K562 (cell line): Measurements from ENCODE around the gene STIM1. TPM values are rescaled to one million over a fixed set of nuclear protein-coding genes. Genes with fewer than 3 reads are reported as not detected.

Experiments
- ATAC-seq: fragments of 200-7000 bp; cut with Tn5 transposase; 3 replicates; pipeline ENCODE4 v1.9.1; 2020; ENCODE audit warnings: moderate library complexity
- BruUV-seq: library from RNA; stranded (reverse); fragments of 400-500 nt; replicated peaks from 2 replicates; lab custom pipeline; 2021; lab: Mats Ljungman, UMichigan
- CTCF ChIA-PET: fragments of 300-600 bp; formaldehyde crosslinking; extraction: SDS; loops from one replicate; lab custom pipeline; 2021; ENCODE audit warnings: low intra/inter-chr PET ratio; lab: Yijun Ruan, JAX
- POLR2A ChIA-PET: fragments of 300-600, 350-650 bp; sonication (Branson Sonifier 250); formaldehyde crosslinking; extraction: SDS; loops from one replicate; lab custom pipeline; 2021; ENCODE audit warnings: antibody characterized with exemption, inconsistent platforms; lab: Yijun Ruan, JAX
- DNase-seq, 4 experiments: peaks; one replicate each; pipeline versions ENCODE4 v3.0.0 to v3.0.0-alpha.2; 2011 to 2018; ENCODE audit warnings: low spot score in 3 of 4, mixed read lengths in 3 of 4; ENCODE audit errors: extremely low read depth in 1 of 4
- FAIRE-seq: peaks from 2 replicates; lab custom pipeline; 2011; peaks lifted over from hg19 to GRCh38; lab: Jason Lieb, UNC
- H2AFZ ChIP-seq: 2 replicates; pipeline ENCODE4 v1.6.0; 2011; ENCODE audit warnings: low read depth, low read length, control low read depth, inconsistent platforms
- H3K27ac ChIP-seq: fragments of 200-600 bp; 3 replicates; pipeline ENCODE4 v1.8.0; 2011; ENCODE audit warnings: low read depth, mild to moderate bottlenecking, control low read depth, inconsistent platforms, low read length, moderate library complexity, mixed read lengths; ENCODE audit errors: extremely low read depth
- H3K27me3 ChIP-seq, 2 experiments: fragments of 300-600 bp in 1 of 2; 2 replicates in 1 of 2; 3 replicates in 1 of 2; pipeline versions ENCODE4 v1.6.0 to v1.8.0; 2011; ENCODE audit warnings: inconsistent platforms in 2 of 2, low read length in 2 of 2, mild to moderate bottlenecking in 1 of 2, mixed read lengths in 1 of 2, moderate library complexity in 1 of 2; ENCODE audit not compliant: control insufficient read depth in 2 of 2, insufficient read depth in 2 of 2
- H3K36me3 ChIP-seq: fragments of 300-600 bp; 3 replicates; pipeline ENCODE4 v1.8.0; 2011; ENCODE audit warnings: mild to moderate bottlenecking, low read length, inconsistent platforms; ENCODE audit not compliant: control insufficient read depth, insufficient read depth
- H3K4me1 ChIP-seq, 2 experiments: fragments of 200-600 bp in 1 of 2; replicated peaks in 1 of 2; 2 replicates in 1 of 2; 3 replicates in 1 of 2; pipeline versions ENCODE4 v1.5.1 to v1.8.0; 2011; ENCODE audit warnings: inconsistent platforms in 2 of 2, low read length in 2 of 2, mild to moderate bottlenecking in 1 of 2, mixed read lengths in 1 of 2, moderate library complexity in 1 of 2; ENCODE audit not compliant: control insufficient read depth in 2 of 2, insufficient read depth in 2 of 2
- H3K4me2 ChIP-seq: 2 replicates; pipeline ENCODE4 v1.6.1; 2011; ENCODE audit warnings: low read length, control low read depth, inconsistent platforms, mixed read lengths; ENCODE audit not compliant: insufficient read depth
- H3K4me3 ChIP-seq: fragments of 200-600 bp; sonication (generic), shearing (Covaris generic); 2 replicates; pipeline ENCODE4 v1.5.1; 2016; ENCODE audit warnings: control low read depth, inconsistent platforms
- H3K79me2 ChIP-seq: fragments of 200-600 bp; 3 replicates; pipeline ENCODE4 v1.8.0; 2011; ENCODE audit warnings: low read length, inconsistent platforms; ENCODE audit not compliant: control insufficient read depth, insufficient read depth
- H3K9ac ChIP-seq, 2 experiments: 2 replicates each; pipeline versions ENCODE4 v1.6.0 to v1.6.1; 2011; ENCODE audit warnings: low read depth in 2 of 2, low read length in 2 of 2, control low read depth in 1 of 2, inconsistent platforms in 1 of 2, mild to moderate bottlenecking in 1 of 2, mixed read lengths in 1 of 2; ENCODE audit not compliant: insufficient read depth in 1 of 2
- H3K9me1 ChIP-seq: one replicate; pipeline ENCODE4 v1.6.0; 2011; ENCODE audit warnings: inconsistent platforms, mild to moderate bottlenecking, low read length, moderate library complexity; ENCODE audit not compliant: control insufficient read depth, insufficient read depth
- H3K9me3 ChIP-seq: replicated peaks from 2 replicates; pipeline ENCODE4 v1.5.1; 2011; ENCODE audit warnings: low read depth, low read length, inconsistent platforms; ENCODE audit not compliant: control insufficient read depth, insufficient read depth
- H4K20me1 ChIP-seq: replicated peaks from 2 replicates; pipeline ENCODE4 v1.6.1; 2011; ENCODE audit warnings: low read length, inconsistent platforms, mixed read lengths; ENCODE audit not compliant: control insufficient read depth, insufficient read depth
- ARID1B ChIP-seq: fragments of 450-650 bp; IDR thresholded peaks from 2 replicates; pipeline ENCODE4 v1.6.1; 2016; ENCODE audit warnings: antibody characterized with exemption, mild to moderate bottlenecking, inconsistent platforms
- DPF2 ChIP-seq: fragments of 450-650 bp; IDR thresholded peaks from 2 replicates; pipeline ENCODE4 v1.6.1; 2016
- KDM4B ChIP-seq, 2 experiments: fragments of 450-650 bp in 1 of 2; sonication (generic) in 1 of 2; IDR thresholded peaks; 2 replicates each; pipeline ENCODE4 v1.6.1; 2016 to 2017; ENCODE audit warnings: borderline replicate concordance in 2 of 2, antibody characterized with exemption in 1 of 2, low read depth in 1 of 2, mild to moderate bottlenecking in 1 of 2
- NCOA2 ChIP-seq, 2 experiments: fragments of 450-650 bp; IDR thresholded peaks; 2 replicates each; pipeline ENCODE4 v1.6.1; 2018; ENCODE audit warnings: mild to moderate bottlenecking in 2 of 2, moderate library complexity in 1 of 2; ENCODE audit not compliant: partially characterized antibody in 2 of 2
- PRDM10 ChIP-seq: fragments of 450-650 bp; IDR thresholded peaks from 2 replicates; pipeline ENCODE4 v1.6.1; 2018; ENCODE audit not compliant: partially characterized antibody
- PTTG1 ChIP-seq: fragments of 450-650 bp; IDR thresholded peaks from 2 replicates; pipeline ENCODE4 v1.6.1; 2016; ENCODE audit warnings: low read depth, mild to moderate bottlenecking, missing genetic modification characterization, missing compliant biosample characterization
- SMARCA4 ChIP-seq: fragments of 450-650 bp; IDR thresholded peaks from 2 replicates; pipeline ENCODE4 v1.6.1; 2016
- XRCC4 ChIP-seq: IDR thresholded peaks from one replicate; pipeline ENCODE4 v1.6.1; 2011; ENCODE audit not compliant: insufficient read depth, insufficient read length; ENCODE audit errors: extremely low read depth
- ZNF12 ChIP-seq: sonication (generic); formaldehyde crosslinking; IDR thresholded peaks from 2 replicates; pipeline ENCODE4 v1.4.0; 2020; ENCODE audit warnings: mild to moderate bottlenecking, missing genetic modification reagents
- ZNF253 ChIP-seq: fragments of 250-450 bp; sonication (Bioruptor Pico); conservative IDR thresholded peaks from 2 replicates; pipeline ENCODE4 v1.6.1; 2021; ENCODE audit warnings: mild to moderate bottlenecking
- ZNF436 ChIP-seq: fragments of 250-450, 450-650 bp; sonication (Bioruptor Pico); formaldehyde crosslinking; IDR thresholded peaks from 2 replicates; pipeline ENCODE4 v1.7.0; 2020; ENCODE audit warnings: mild to moderate bottlenecking
- WGBS: fragments of 100-300 bp; shearing (Covaris generic); methylation state at CpG from one replicate; pipeline ENCODE4 v1.1.6; 2016; ENCODE audit warnings: low coverage, mixed read lengths; ENCODE audit not compliant: insufficient coverage; ENCODE audit errors: missing lambda C conversion rate; 5-methylcytosine and 5-hydroxymethylcytosine counted together
- in situ Hi-C: fragments of 300-500 bp; cut with MboI; formaldehyde crosslinking; loops from 4 replicates; pipeline ENCODE4 v1.15.0; 2018; ENCODE audit warnings: inconsistent platforms, mixed read lengths
- intact Hi-C: fragments of 100-400 bp; cut with micrococcal nuclease; formaldehyde crosslinking; loops from 2 replicates; pipeline ENCODE4 v1.14.2; 2022
- polyA plus RNA-seq, 8 experiments: library from polyadenylated mRNA; depleted of rRNA in 4 of 8; stranded (reverse) in 5 of 8; unstranded in 3 of 8; fragments of >200 nt; fragmentation: Nextera tagmentation in 2 of 8; fragmentation: Illumina TruSeq in 1 of 8; extraction: Ambion mirVana in 2 of 8; extraction: Trizol in 1 of 8; gene quantifications; 2 replicates each; pipeline versions ENCODE4 v1.2.1 to v1.2.3, GENCODE V29; 2011 to 2014; ENCODE audit warnings: inconsistent platforms in 1 of 8, missing spikeins in 1 of 8
- total RNA-seq, 7 experiments: library from RNA; depleted of rRNA in 6 of 7; stranded (reverse); fragments of >200 nt in 6 of 7; fragmentation: Illumina TruSeq in 2 of 7; extraction: Trizol in 2 of 7; gene quantifications; 2 replicates each; pipeline versions ENCODE4 v1.2.1 to v1.2.3, GENCODE V29; 2011 to 2021; ENCODE audit warnings: low replicate concordance in 1 of 7

STIM1 gene
- total and polyA plus RNA-seq, 9 of the 15 experiments (the other 6 are each of a cell fraction or from before 2014, with no cell fraction given) = 7.7 to 50.5 (median 22.5) TPM

GRCh38 chr11:3953327-3953726 is 97.9 kb downstream of the STIM1 start:
- ATAC-seq (no peak), DNase-seq (no peak), FAIRE-seq (no peak)
- 67% methylated on average over 3 of the region's 3 CpGs for WGBS
- no peak overlapping the region for H3K4me3 ChIP-seq
- TF ChIP-seq ZNF436 = no peak
- H3K36me3 ChIP-seq = no peaks in the 10 kb centered on the region
- H3K27ac ChIP-seq = no peak overlapping the region
- peaks cover 42% of the 10 kb centered on the region for H3K79me2 ChIP-seq
- H3K9me1 ChIP-seq = peaks cover 6% of the 10 kb centered on the region
- peaks cover 4% of the 10 kb centered on the region; the same call in 1 of the 2 replicates for H4K20me1 ChIP-seq
- intact Hi-C loops = no loop called here
- peaks cover 19 to 51% of the 10 kb centered on the region in 2 experiments for H3K4me1 ChIP-seq
- ChIA-PET CTCF (no interaction called here), POLR2A (no interaction called here)
- BruUV-seq = no TSS peak
- in situ Hi-C loops = no loop called here
- no peaks in the 10 kb centered on the region for H3K9me3 ChIP-seq
- H2AFZ ChIP-seq = no peak overlapping the region
- no peaks in the 10 kb centered on the region for H3K27me3 ChIP-seq
- H3K9ac ChIP-seq = no peak overlapping the region; a peak in 1 of 4 replicates
- H3K4me2 ChIP-seq = no peak overlapping the region

- H3K9ac ChIP-seq = 0 out of 4 replicates have a peak overlapping the region, but pooled peaks of 1 of the 2 experiments have one; percentile 30
- H2AFZ ChIP-seq = no peak overlapping the region; the same call in 1 of the 2 replicates
- peak; percentile 32 to 57 (median 45) for DNase-seq
- no peaks in the 10 kb centered on the region for H3K36me3 ChIP-seq
- peaks cover 21 to 54% of the 10 kb centered on the region in 2 experiments for H3K4me1 ChIP-seq
- H3K9me3 ChIP-seq = no peaks in the 10 kb centered on the region
- peak; percentile 36 for ATAC-seq
- intact Hi-C loops = no loop called here
- no peaks in the 10 kb centered on the region for H3K27me3 ChIP-seq
- peaks cover 46% of the 10 kb centered on the region for H3K79me2 ChIP-seq
- peaks cover 6% of the 10 kb centered on the region for H3K9me1 ChIP-seq
- ChIA-PET POLR2A (interaction anchor here (0.6 to 1.5 kb wide), 2 partner anchors 12 to 84 kb away, joined by 3 to 4 read pairs; no protein-coding TSS in a partner anchor), CTCF (no interaction called here)
- in situ Hi-C loops = no loop called here
- peaks cover 4% of the 10 kb centered on the region; the same call in 1 of the 2 replicates for H4K20me1 ChIP-seq
- peak; percentile 68 for FAIRE-seq
- WGBS = 12% methylated on average over 3 of the region's 3 CpGs
- H3K27ac ChIP-seq = peak overlapping the region; percentile 77
- BruUV-seq = no TSS peak
- H3K4me3 ChIP-seq = no peak overlapping the region
- H3K4me2 ChIP-seq = peak overlapping the region; percentile 47; the same call in 1 of the 2 replicates
- TF ChIP-seq ARID1B = peak; percentile 57
- TF ChIP-seq SMARCA4 = peak; percentile 57
- no peak for TF ChIP-seq ZNF253
- TF ChIP-seq KDM4B (IDR thresholded peaks at IDR 0.05; ENCODE audit: borderline replicate concordance in 2 of 2, low read depth in 1 of 2) = no peak
- TF ChIP-seq DPF2 = peak; percentile 80
- TF ChIP-seq PTTG1 (tag) = no peak
- no peak for TF ChIP-seq XRCC4
- no peak for TF ChIP-seq ZNF12 (CRISPR knock-in tag)
- no peak for TF ChIP-seq PRDM10
- no peak for TF ChIP-seq NCOA2 (IDR thresholded peaks at IDR 0.05; ENCODE audit: partially characterized antibody in 2 of 2)
These were observed 99.2 kb downstream of the STIM1 start for GRCh38 chr11:3954448-3955298.
